SU-DHL-6 (cell line): ENCODE data around the gene AP3M1.

Source experiments
- CTCF ChIP-seq: fragments of 200-600 bp; sonication (generic); IDR thresholded peaks from one replicate; pipeline ENCODE4 v1.5.1; 2017; ENCODE audit warnings: antibody characterized with exemption, mild to moderate bottlenecking, low read length, moderate library complexity; ENCODE audit not compliant: insufficient read depth, poor library complexity, severe bottlenecking
- EZH2phosphoT487 ChIP-seq: fragments of 200-600 bp; sonication (generic), shearing (Covaris generic); conservative IDR thresholded peaks from 2 replicates; pipeline ENCODE4 v1.6.1; 2018; ENCODE audit warnings: mild to moderate bottlenecking, antibody characterized with exemption, low read length, moderate library complexity, mixed read lengths

GRCh38 chr10:74189999-74190421 lies 39.4 kb upstream of the AP3M1 start:
- TF ChIP-seq CTCF = no peak
- no peak for TF ChIP-seq EZH2phosphoT487
